GM19324 (cell line): ENCODE data around the gene RAX2.

Source experiments
- ATAC-seq: cut with Tn5 transposase; IDR thresholded peaks from one replicate; pipeline ENCODE4 v1.9.1; 2021; ENCODE audit warnings: mild to moderate bottlenecking, moderate library complexity; ENCODE audit not compliant: unreplicated experiment, low FRiP score

The RAX2 gene

GRCh38 chr19:3803114-3803888, 31.3 kb upstream of the RAX2 start:
- no peak for ATAC-seq

GRCh38 chr19:3801412-3802096, 29.5 kb upstream of the RAX2 start:
- no peak for ATAC-seq

GRCh38 chr19:3800996-3801395, 29.0 kb upstream of the RAX2 start:
- no peak for ATAC-seq

DNA sequence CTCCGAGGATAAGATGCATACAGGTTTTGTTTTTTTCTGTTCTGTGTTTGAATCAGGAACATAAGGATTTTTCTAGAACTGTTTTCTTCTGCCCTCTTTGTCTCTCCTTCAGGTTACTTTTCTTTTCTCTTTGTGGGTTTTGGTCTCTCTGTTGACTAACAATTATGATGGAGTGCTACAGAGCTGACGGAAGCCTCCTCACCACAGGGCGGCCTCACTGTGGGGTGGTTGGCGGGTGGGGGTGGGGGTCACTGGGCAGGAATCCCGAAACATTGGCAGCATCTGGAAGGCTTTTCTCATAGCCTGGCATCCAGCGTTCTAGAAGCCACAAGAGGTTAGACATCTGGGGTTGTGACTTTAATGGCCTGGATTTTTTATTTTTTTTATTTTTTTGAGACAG, 26.1 kb upstream of the RAX2 start:
- no peak for ATAC-seq

DNA sequence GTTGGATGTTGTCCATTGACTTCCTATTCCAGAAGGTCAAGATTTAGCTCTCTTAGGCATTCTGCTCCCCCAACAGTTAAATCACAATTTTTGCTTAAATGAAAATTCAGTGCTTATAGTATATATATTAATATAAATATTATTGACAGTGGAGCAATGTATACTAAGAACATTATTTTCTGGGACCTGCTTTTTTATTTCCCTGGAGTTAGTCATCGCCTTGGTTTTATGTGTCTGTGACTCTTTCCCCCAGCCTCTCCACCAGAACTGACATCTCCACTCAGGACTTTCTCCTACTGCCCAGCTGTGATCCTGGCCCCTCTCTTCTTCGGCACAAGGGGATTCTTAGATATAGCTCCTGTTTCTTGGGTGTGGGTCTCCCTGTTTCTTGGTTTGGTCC, 24.3 kb upstream of the RAX2 start:
- ATAC-seq: no peak

GRCh38 chr19:3793799-3794198, 21.8 kb upstream of the RAX2 start:
- no peak for ATAC-seq

DNA sequence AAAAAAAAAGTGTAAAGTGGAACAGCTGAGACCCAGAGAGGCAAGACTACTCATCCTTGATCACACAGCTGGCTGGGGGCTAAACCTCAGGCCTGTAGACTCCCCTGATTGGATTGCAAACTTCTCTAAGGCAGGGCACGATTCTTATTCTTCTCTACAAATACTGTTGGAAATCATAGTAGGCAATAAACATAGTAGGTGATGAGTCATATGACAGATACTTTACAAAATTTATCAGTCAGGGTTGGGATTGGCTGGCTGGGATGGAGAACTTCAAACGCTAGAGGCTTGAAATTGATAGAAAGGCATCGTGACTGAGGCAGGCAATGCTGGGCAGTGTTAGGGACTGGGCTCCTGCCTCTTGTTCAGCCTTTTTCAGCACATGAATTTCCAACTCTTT, 20.1 kb upstream of the RAX2 start:
- ATAC-seq: no peak

GRCh38 chr19:3790941-3791340, 18.9 kb upstream of the RAX2 start:
- ATAC-seq: no peak

DNA sequence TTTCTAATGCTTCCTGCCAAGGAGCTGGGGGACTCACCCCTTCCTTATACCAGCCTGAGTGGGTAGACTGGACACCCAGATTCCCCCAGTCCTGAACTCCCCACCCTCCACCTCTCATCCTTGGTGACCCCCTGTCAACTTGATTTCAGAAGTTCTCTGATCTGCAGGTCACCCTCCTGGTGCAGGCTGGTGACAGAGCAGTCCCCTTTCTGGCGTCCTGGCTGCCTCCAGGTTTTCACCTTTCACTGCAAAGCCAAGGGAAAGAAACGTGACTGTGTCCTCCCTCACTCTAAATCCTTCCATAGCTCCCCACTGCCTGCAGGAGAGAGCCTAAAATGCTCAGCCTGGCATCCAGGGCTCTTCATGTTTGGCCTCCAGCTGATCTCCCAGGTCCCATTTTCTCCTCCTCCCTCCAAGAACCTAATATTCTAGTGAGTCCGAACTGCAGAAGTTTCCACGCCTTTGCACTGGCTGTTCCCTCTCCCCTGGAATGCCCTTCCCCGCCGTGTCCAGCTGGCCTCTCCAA, 18.2 kb upstream of the RAX2 start:
- no peak for ATAC-seq

- ATAC-seq: no peak
Observed at GRCh38 chr19:3788996-3789778, 17.2 kb upstream of the RAX2 start.

DNA sequence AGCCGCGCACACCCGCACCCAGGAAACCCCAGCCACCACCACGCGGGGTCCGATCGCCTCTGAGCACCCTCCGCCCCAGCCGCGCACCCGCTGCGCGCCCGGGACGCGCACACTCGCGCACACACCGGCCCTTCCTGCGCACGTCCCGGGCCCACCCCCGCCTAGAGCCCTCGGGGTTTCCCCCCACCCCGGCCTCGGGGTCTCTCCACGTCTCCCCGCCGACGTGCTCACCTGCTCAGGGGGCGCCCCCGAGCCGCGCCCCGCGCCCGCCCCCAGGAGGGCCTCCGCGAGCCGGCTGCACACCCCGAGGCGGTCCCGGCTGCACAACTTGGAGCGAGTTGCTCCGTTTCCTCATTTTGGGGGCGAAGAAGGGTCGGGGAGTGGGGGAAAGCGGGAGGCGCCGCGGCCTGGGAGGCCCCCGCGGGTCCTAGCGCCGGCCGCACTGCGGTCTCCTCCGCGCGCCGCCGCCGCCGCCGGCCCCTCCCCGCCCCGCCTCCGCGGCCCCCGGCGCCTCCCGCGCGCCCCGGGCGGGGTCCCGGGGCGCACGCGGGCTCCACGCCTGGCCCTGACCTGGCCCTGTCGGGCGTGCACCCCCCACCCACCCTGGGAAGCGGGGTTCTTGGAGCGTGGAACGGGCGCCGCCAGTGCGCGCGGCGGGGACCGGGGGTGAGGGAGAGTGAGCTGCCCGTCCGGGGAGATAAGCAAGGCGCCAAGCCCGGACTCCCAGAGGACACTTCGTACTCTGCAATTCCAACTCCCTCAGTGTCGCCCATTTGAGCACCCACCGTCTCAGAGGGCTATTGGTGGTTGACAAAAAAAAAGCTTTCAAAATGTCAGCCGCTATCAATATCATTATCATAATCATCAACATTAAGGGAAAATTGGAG, 14.2 kb upstream of the RAX2 start, which contains the start of gene MATK:
Gene MATK, minus strand, starts transcription at position 444 of the 887 bp plus-strand sequence. CDS start 1,246 bp downstream, outside the sequence.
- ATAC-seq: no peak

DNA sequence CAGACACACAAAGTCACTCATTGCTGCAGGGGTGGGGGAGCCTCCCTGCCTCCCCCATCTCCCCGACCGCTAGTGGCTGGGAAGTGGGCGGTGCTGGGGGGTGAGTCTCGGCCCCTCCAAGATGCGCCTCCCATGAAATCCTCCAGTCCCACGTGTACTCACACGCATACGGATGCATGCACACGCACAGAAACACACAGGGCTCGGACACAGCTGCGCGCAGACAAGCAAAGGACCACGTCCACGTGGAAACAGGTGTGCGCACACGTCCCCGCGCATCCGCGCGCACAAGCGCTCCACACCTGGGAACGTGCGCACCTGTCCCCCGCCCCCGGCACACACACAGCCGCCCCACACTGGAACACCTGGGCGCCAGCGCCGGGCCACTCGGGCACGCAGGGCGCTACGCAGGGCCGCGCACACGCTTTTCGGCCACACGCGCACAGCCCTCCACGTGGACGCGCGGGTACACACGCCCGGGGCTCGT, 13.5 kb upstream of the RAX2 start:
- ATAC-seq: no peak

GRCh38 chr19:3784607-3785450, 12.8 kb upstream of the RAX2 start:
- ATAC-seq: no peak

- ATAC-seq: no peak
Observed at GRCh38 chr19:3783660-3784584, 11.9 kb upstream of the RAX2 start.

GRCh38 chr19:3782903-3783302, 10.9 kb upstream of the RAX2 start:
- ATAC-seq: no peak

DNA sequence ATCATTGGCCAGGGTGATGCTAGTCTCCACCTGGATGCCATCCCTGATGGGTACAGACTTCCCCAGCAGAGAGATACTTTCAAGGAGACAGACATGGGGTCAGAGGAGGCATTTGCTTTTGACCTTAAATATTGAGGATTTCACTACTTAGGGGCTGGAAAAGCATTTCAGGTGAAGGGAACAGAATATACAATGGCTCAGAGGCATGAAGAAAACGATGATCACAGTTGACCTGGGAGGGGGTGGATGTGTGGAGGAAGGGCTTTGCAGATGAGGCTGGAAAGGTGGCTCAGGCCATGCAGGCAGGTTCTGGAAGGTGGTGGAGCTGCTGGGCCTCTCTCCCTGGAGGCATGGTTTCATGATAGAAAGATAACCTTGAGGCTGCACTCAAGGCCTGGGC, 10.3 kb upstream of the RAX2 start:
- ATAC-seq: no peak

- ATAC-seq: no peak
Observed at GRCh38 chr19:3781603-3782002, 9.6 kb upstream of the RAX2 start.

- ATAC-seq: no peak
Observed at GRCh38 chr19:3780786-3781304, 8.8 kb upstream of the RAX2 start.
